ENCODE measurements around the gene SETD2. TPM values are rescaled to one million over a fixed set of nuclear protein-coding genes. Genes with fewer than 3 reads are reported as not detected.
A peak's percentile ranks its signal among the peaks of the same experiment; 100 is the strongest.

SETD2 gene
- total RNA-seq, 1 experiment from 2014 or later: 60.8 TPM

DNA sequence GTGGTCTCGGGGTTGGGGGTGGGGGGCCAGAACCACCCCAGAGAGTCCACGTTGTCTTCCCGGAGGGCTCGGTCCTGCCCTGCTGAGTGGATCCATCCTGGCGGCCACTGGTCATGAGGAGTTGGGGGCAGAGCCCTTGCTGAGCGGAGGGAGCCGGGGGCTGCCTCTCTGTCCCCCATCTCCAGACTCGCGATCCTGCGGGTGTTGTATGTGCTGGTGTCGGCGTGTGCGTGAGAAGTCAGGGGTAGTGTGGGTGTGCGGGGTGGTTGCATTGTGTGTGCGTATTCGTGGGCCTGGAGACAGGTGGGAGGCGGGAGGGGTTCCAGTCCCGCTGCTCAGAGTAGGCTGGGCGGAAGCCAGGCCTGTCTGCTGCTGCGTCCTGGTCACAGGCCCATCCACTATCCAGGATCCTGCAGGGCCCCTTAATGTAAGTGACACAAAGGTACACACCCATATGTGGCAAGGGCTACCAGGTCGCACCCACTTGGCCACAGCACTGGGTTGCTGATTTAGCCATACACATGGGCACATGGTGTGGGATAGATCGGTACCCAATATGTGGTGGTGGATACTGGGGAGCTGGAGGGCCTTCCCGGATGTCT lies 153.7 kb downstream of the SETD2 start:
- no peak overlapping the region for H3K23ac ChIP-seq (ENCODE audit: insufficient read length, low read depth, low read length)
- peak overlapping the region; percentile 12 for H2BK12ac ChIP-seq (ENCODE audit: insufficient read length, low read depth, low read length)
- no peaks in the 10 kb centered on the region for H3K9me3 ChIP-seq (ENCODE audit: control insufficient read depth, low read depth, low read length)
- no peaks in the 10 kb centered on the region for H3K79me2 ChIP-seq (ENCODE audit: insufficient read depth, low read length)
- no peak overlapping the region for H3K9ac ChIP-seq (ENCODE audit: extremely low read depth, insufficient read length, low read length)
- no peak overlapping the region for H3K56ac ChIP-seq (ENCODE audit: insufficient read length, low read depth, low read length)
- peak overlapping the region; percentile 93 to 99 (median 98); a peak in 6 of 7 replicates for H3K27ac Mint-ChIP-seq
- peaks cover 14 to 23% (median 17%) of the 10 kb centered on the region in 3 experiments for H3K36me3 Mint-ChIP-seq (ENCODE audit: insufficient read depth in 1 of 3, low read depth in 3 of 3)
- H2BK20ac ChIP-seq (ENCODE audit: low read depth, low read length, poor library complexity, severe bottlenecking): no peak overlapping the region
- H2AK5ac ChIP-seq (ENCODE audit: insufficient read length, low read length): no peak overlapping the region
- H2BK15ac ChIP-seq (ENCODE audit: low read depth, low read length): no peak overlapping the region
- no peaks in the 10 kb centered on the region for H3K27me3 ChIP-seq (ENCODE audit: insufficient read depth, low read length)
- H4K8ac ChIP-seq (replicated peaks; ENCODE audit: insufficient read length, low read depth, low read length): no peak overlapping the region
- peak overlapping the region; percentile 77 to 81 for H3K4me3 Mint-ChIP-seq
- H2AFZ ChIP-seq (ENCODE audit: low read length): no peak overlapping the region
- peak overlapping the region; percentile 28 for H3K4me2 ChIP-seq (ENCODE audit: insufficient read depth, insufficient read length, low read length)
- H3K9me3 Mint-ChIP-seq: no peaks in the 10 kb centered on the region
- TF ChIP-seq, protein P1, sequence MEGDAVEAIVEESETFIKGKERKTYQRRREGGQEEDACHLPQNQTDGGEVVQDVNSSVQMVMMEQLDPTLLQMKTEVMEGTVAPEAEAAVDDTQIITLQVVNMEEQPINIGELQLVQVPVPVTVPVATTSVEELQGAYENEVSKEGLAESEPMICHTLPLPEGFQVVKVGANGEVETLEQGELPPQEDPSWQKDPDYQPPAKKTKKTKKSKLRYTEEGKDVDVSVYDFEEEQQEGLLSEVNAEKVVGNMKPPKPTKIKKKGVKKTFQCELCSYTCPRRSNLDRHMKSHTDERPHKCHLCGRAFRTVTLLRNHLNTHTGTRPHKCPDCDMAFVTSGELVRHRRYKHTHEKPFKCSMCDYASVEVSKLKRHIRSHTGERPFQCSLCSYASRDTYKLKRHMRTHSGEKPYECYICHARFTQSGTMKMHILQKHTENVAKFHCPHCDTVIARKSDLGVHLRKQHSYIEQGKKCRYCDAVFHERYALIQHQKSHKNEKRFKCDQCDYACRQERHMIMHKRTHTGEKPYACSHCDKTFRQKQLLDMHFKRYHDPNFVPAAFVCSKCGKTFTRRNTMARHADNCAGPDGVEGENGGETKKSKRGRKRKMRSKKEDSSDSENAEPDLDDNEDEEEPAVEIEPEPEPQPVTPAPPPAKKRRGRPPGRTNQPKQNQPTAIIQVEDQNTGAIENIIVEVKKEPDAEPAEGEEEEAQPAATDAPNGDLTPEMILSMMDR (conservative IDR thresholded peaks at IDR 0.05): no peak
- H2BK5ac ChIP-seq (ENCODE audit: insufficient read length, low read length): no peak overlapping the region
- peak overlapping the region; percentile 75 for H3K18ac ChIP-seq (ENCODE audit: insufficient read length, low read depth, low read length)
- peaks cover 16 to 18% of the 10 kb centered on the region in 2 experiments for H3K4me1 Mint-ChIP-seq
- no peak for DNase-seq
- H2BK120ac ChIP-seq (ENCODE audit: low read depth, low read length, poor library complexity, severe bottlenecking): no peak overlapping the region
- H3K79me1 ChIP-seq (ENCODE audit: insufficient read depth, low read depth, low read length, poor library complexity, severe bottlenecking): no peaks in the 10 kb centered on the region
- peak overlapping the region; percentile 23 for H4K91ac ChIP-seq (ENCODE audit: insufficient read length, low read depth, low read length)
- H3T11ph ChIP-seq (ENCODE audit: low read length): no peak overlapping the region
- peak overlapping the region; percentile 99 for H3K14ac ChIP-seq (ENCODE audit: insufficient read depth, low read length)
- no peak overlapping the region for H3K27ac ChIP-seq (ENCODE audit: insufficient read length, low read depth, low read length)
- no peaks in the 10 kb centered on the region for H3K27me3 Mint-ChIP-seq (ENCODE audit: low read depth)
- H3K23me2 ChIP-seq (ENCODE audit: insufficient read length, low read depth, low read length, poor library complexity, severe bottlenecking): peaks cover 4% of the 10 kb centered on the region
- H4K5ac ChIP-seq (ENCODE audit: insufficient read length, low read depth, low read length): no peak overlapping the region
- no peaks in the 10 kb centered on the region for H3K4me1 ChIP-seq (ENCODE audit: insufficient read depth, low read length)
- WGBS (ENCODE audit: extremely low coverage, insufficient read length, low lambda C conversion rate): no CpG with 5 or more reads among the region's 23 CpGs
- H4K20me1 ChIP-seq (ENCODE audit: control insufficient read depth, insufficient read depth, insufficient read length): no peaks in the 10 kb centered on the region
- H3K4ac ChIP-seq (ENCODE audit: low read depth, low read length): peak overlapping the region; percentile 88; the same call in 1 of the 2 replicates

Data from H9 (cell line).